ENCODE results near the gene TRAF3IP3.
A peak's percentile ranks its signal among the peaks of the same experiment; 100 is the strongest.

TRAF3IP3 gene

DNA sequence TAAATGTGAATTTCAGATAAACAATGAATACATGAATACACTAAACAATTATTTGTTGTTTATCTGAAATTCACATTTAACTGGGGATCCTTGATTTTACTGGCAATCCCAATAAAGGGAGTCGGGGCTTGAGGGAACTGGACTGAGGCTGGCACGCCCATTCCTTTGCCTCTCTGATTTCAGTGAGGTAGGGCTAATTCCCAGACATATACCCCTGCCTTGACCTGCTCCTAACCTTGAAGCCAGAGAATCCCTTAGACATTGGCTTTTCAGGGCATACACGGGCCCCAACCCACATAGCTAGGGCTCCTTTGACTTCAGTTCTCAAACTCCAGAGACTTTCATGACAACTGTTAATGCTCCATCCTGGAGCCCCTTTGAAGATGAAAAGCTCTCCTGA lies 61.1 kb downstream of the TRAF3IP3 start:
- in situ Hi-C loops (cut with MboI; ENCODE audit: low pct_unique_long_range_greater_than_20kb, low sequenced_read_pairs, unreplicated experiment): no loop called here
- no peak for TF ChIP-seq CTCF (IDR thresholded peaks at IDR 0.05; ENCODE audit: extremely low read depth, insufficient read depth, missing control alignments)
- no peak for DNase-seq (ENCODE audit: low spot score)

DNA sequence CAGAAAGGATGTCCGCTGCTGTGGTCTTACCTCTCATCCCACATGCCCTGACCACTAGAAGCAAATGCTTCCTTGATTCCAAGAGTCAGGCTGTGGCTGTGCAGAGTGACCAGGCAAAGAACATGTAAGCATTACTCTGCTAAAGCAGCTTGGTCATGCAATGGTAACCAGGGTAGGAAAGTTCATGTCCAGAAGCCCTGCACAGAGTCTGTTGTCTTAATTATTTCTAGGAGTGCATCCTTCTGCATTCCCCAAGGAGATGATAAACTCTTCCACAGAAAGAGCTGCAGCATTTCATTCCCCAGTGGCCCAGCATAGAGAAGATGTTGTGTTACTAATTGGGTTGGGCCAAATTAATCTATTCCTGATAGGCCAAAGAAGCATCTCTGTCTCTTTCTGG lies 61.8 kb downstream of the TRAF3IP3 start:
- in situ Hi-C loops (cut with MboI; ENCODE audit: low pct_unique_long_range_greater_than_20kb, low sequenced_read_pairs, unreplicated experiment): no loop called here
- no peak for TF ChIP-seq CTCF (IDR thresholded peaks at IDR 0.05; ENCODE audit: extremely low read depth, insufficient read depth, missing control alignments)
- DNase-seq (ENCODE audit: low spot score): no peak

- DNase-seq (ENCODE audit: low spot score): no peak
- in situ Hi-C loops (cut with MboI; ENCODE audit: low pct_unique_long_range_greater_than_20kb, low sequenced_read_pairs, unreplicated experiment): no loop called here
- TF ChIP-seq CTCF (IDR thresholded peaks at IDR 0.05; ENCODE audit: extremely low read depth, insufficient read depth, missing control alignments): no peak
These were observed 63.2 kb downstream of the TRAF3IP3 start for GRCh38 chr1:209819058-209819457.

- in situ Hi-C loops (cut with MboI; ENCODE audit: low pct_unique_long_range_greater_than_20kb, low sequenced_read_pairs, unreplicated experiment): no loop called here
- DNase-seq (ENCODE audit: low spot score): no peak
- TF ChIP-seq CTCF (IDR thresholded peaks at IDR 0.05; ENCODE audit: extremely low read depth, insufficient read depth, missing control alignments): no peak
These were observed 65.1 kb downstream of the TRAF3IP3 start for GRCh38 chr1:209820986-209821385.

GRCh38 chr1:209822706-209823105 lies 66.9 kb downstream of the TRAF3IP3 start:
- in situ Hi-C loops (cut with MboI; ENCODE audit: low pct_unique_long_range_greater_than_20kb, low sequenced_read_pairs, unreplicated experiment): no loop called here
- DNase-seq (ENCODE audit: low spot score): no peak
- no peak for TF ChIP-seq CTCF (IDR thresholded peaks at IDR 0.05; ENCODE audit: extremely low read depth, insufficient read depth, missing control alignments)

GRCh38 chr1:209823143-209824041 lies 67.5 kb downstream of the TRAF3IP3 start:
- DNase-seq (ENCODE audit: low spot score): peak; percentile 43
- TF ChIP-seq CTCF (IDR thresholded peaks at IDR 0.05; ENCODE audit: extremely low read depth, insufficient read depth, missing control alignments): peak; percentile 67
- in situ Hi-C loops (cut with MboI; ENCODE audit: low pct_unique_long_range_greater_than_20kb, low sequenced_read_pairs, unreplicated experiment): no loop called here
